GM18861 (cell line): ENCODE measurements around the gene NHS.

Source experiments
- ATAC-seq: cut with Tn5 transposase; IDR thresholded peaks from one replicate; pipeline ENCODE4 v1.9.1; 2021; ENCODE audit not compliant: unreplicated experiment

NHS gene

GRCh38 chrX:17613979-17614588 lies 239.1 kb downstream of the NHS start:
- ATAC-seq: peak; percentile 78

GRCh38 chrX:17616936-17617335 lies 241.9 kb downstream of the NHS start:
- ATAC-seq: no peak

- no peak for ATAC-seq
Observed at GRCh38 chrX:17617806-17618205, 242.8 kb downstream of the NHS start.

- ATAC-seq: no peak
Observed at GRCh38 chrX:17621566-17622270, 246.7 kb downstream of the NHS start.

GRCh38 chrX:17622331-17622730 lies 247.3 kb downstream of the NHS start:
- no peak for ATAC-seq

GRCh38 chrX:17623750-17624149 lies 248.8 kb downstream of the NHS start:
- no peak for ATAC-seq

GRCh38 chrX:17627026-17627425 lies 252.0 kb downstream of the NHS start:
- no peak for ATAC-seq

- no peak for ATAC-seq
Observed at GRCh38 chrX:17628976-17629375, 254.0 kb downstream of the NHS start.

GRCh38 chrX:17629519-17629918 lies 254.5 kb downstream of the NHS start:
- ATAC-seq: no peak

GRCh38 chrX:17631647-17632046 lies 256.6 kb downstream of the NHS start:
- ATAC-seq: no peak

GRCh38 chrX:17632942-17633341 lies 257.9 kb downstream of the NHS start:
- no peak for ATAC-seq

- ATAC-seq: no peak
Observed at GRCh38 chrX:17633546-17633945, 258.5 kb downstream of the NHS start.

- ATAC-seq: no peak
Observed at GRCh38 chrX:17634542-17635207, 259.7 kb downstream of the NHS start.

GRCh38 chrX:17635231-17635630 lies 260.2 kb downstream of the NHS start:
- ATAC-seq: no peak

GRCh38 chrX:17637235-17637634 lies 262.2 kb downstream of the NHS start:
- ATAC-seq: no peak

- no peak for ATAC-seq
Observed at GRCh38 chrX:17638731-17639130, 263.7 kb downstream of the NHS start.

GRCh38 chrX:17642891-17643290 lies 267.9 kb downstream of the NHS start:
- no peak for ATAC-seq

GRCh38 chrX:17643528-17643927 lies 268.5 kb downstream of the NHS start:
- ATAC-seq: no peak

- ATAC-seq: no peak
Observed at GRCh38 chrX:17644001-17644400, 269.0 kb downstream of the NHS start.

- no peak for ATAC-seq
Observed at GRCh38 chrX:17654116-17654515, 279.1 kb downstream of the NHS start.

- ATAC-seq: no peak
Observed at GRCh38 chrX:17655211-17656034, 280.4 kb downstream of the NHS start.
